Endometrial microvascular endothelial cells (primary cell): ENCODE measurements around the gene TNNT1. TPM values are rescaled to one million over a fixed set of nuclear protein-coding genes. Genes with fewer than 3 reads are reported as not detected.
"Not testable (repeated sequence)": the region's sequence is repeated elsewhere in the genome, so short reads cannot be mapped to it uniquely, and the experiment has no call there.

Experiments
- in situ Hi-C: cut with HindIII; loops from 2 replicates; pipeline ENCODE4 v1.10.0; 2017; ENCODE audit warnings: low sequenced_read_pairs, low pct_unique_long_range_greater_than_20kb; ENCODE audit errors: inconsistent ontology term
- total RNA-seq: library from RNA; depleted of rRNA; stranded (reverse); fragments of >200 nt; gene quantifications from one replicate; pipeline ENCODE4 v1.2.3, GENCODE V29; 2015; ENCODE audit errors: inconsistent ontology term

The TNNT1 gene
- total RNA-seq, 1 donor from 2014 or later, result not detected

DNA sequence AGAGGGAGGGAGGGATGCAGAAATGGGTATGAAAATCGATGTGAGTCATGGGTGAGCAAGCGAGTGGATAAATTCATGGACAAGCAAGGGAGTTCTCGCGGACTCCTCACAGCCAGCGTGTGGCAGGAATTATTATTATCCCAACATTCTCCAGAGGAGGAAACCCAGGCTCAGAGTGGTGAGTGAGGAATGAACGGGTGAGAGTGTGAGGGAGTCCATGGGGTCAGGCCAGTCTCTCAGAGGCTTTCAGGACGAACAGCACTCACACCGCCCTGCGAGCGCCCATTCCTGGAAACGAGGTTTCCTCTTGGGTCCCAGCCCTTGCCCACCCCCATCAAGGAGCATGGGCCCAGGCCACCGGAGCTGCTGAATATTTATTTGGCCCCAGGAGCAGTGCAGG, 23.7 kb upstream of the TNNT1 start:
- in situ Hi-C loops, result loop anchor here (10.0 kb wide), 1 partner anchor 122 kb away; no protein-coding TSS in a partner anchor

DNA sequence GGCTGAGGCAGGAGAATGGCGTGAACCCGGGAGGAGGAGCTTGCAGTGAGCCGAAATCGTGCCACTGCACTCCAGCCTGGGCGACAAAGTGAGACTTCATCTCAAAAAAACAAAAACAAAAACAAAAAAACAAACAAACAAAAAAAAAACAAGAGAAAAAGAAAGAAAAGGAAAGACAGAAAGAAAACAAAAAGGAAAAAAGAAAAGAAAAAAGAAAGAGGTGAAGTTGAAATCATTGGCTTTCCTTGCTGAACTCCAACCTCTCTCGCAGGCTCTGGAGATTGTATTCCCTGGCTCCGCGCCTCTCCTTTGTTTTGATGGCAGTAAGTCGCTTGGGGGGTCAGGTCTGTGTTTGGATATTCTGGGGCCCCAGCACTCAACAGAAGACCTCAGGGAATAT, 23.3 kb upstream of the TNNT1 start:
- in situ Hi-C loops, result loop anchor here (10.0 kb wide), 1 partner anchor 122 kb away; no protein-coding TSS in a partner anchor

DNA sequence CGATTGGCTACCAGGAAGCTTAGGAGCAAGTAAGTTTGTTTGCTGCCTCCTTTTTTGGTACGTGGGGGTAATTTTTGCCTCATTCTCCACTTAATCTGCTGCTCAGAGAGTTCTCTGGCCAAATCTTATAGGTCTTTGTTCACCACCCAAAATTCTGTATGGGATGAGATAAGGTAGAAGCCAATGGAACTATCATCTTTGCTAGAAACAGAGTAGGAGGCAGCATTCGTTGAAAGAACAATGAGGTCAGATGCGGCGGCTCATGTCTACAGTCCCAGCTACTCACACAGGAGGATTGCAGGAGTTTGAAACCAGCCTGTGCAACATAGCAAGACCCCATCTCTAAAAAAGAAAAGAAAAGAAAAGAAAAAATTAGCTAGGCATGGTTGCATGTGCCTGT, 22.4 kb upstream of the TNNT1 start:
- in situ Hi-C loops, result loop anchor here (10.0 kb wide), 1 partner anchor 123 kb away; no protein-coding TSS in a partner anchor

DNA sequence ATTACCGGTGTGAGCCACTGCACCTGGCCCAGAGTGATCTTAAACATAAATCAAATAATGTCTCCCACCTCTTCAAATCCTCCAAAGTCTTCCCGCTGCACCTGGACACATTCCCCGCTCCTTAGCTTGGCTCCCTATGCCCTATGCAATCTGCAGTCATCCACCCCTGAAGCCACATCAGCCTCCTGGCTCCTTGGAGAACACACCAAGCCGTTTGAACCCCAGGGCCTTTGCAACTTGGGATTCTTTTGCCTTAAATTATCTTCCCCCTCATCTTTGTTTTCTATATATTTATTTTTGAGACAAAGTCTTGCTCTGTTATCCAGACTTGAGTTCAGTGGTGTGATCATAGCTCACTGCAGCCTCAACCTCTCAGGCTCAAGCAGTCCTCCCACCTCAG, 20.1 kb upstream of the TNNT1 start:
- in situ Hi-C loops, result no loop called here

DNA sequence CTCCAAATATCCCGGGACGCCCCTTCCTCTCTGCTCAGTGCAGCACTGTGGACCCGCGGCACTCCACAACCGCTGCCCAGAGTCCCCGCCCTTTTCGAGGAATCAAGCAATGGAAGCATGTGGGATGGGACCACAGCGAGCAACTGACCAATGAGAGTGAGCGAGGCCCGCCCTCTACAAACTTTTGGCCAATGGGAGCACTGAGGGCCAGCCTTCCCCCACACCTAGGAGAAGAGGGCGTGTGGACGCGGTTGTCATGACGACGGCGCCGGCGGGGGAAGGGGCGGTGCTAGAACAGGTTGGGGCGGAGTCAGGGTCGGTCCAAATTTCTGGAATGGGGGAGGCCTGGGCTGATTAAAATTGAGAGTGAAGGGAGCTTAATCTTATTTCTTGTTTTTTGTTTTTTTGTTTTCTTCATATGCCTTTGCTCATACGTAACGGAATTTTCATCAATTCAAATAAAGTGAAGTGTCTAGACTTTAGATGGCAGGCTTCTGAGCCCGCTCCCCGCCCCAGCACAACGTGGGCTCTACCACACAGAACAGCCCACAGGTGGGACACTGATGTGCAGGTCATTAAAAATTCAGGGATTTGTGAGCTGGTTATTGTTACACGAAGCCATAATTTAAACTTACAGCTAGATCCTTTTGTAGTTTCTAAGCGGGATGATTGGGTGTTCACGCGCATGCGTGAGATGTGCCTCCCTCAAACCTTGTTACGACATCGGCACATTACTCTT, 17.7 kb upstream of the TNNT1 start, which contains the start of gene DNAAF3:
Gene DNAAF3 (minus strand): TSS at position 84 of the 739 bp plus-strand sequence. CDS start 200 bp downstream, outside the sequence.
- in situ Hi-C loops, result no loop called here

DNA sequence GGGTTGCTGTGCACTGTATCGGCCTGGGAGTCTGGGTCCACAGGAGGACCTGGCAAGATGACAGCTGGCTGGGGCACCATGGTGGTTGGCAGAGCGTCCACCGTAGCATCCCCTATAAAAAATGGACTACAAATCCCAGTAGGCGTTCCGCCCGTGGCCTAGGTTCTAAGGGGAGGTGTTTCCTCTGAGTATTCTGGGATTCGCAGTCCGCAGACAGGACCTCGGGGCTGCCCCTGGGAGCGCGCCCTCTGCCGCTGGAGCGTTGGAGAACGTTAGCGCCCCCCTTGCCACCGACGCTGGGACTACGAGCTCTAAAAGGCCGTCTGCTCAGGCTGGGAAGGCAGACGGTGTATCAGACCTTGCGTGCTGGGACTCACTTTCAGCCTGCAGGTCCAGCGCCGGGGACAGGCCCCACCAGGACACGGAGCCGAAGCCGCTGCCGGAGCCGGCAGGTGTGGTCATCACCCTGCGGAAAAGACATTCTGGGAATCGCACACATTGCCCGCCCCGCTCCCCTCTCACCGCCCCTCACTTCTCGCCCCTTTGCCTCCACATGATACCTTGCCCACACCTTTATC, 17.0 kb upstream of the TNNT1 start:
- in situ Hi-C loops, result no loop called here

DNA sequence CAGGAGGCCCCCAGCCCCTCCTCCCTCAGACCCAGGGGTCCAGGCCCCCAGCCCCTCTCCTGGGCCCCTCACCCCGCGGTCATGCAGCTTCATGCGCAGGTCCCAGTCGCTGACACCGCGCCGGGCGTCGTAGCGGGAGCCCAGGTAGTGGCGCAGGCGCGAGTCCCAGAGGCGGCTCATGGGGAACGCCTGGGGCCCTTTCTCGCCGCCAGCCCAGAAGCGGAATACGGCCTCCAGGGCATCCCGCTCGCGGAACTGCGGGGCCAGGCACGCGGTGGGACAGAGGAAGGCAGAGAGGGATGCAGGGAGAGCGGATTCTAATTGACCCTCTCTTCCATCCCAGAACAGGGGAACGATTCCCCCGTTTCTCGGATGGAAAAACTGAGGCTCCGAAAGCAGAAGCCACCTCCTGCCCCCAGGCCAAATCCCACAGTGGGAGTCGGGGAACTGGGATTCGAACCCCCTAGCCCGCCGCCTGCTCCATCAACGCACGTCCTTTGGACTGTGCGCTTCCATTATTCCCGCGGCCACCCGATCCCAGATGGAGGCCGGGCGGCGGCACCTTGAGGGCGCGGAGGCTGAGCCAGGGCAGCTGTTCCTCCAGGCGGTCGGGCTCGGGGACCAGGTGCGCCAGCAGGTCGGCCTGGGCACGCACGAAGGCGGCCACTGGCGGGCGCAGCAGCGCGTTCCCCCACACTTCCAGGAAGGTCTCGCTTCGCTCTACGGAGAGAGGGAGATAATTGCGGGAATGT, 12.7 kb upstream of the TNNT1 start:
- in situ Hi-C loops, result no loop called here

DNA sequence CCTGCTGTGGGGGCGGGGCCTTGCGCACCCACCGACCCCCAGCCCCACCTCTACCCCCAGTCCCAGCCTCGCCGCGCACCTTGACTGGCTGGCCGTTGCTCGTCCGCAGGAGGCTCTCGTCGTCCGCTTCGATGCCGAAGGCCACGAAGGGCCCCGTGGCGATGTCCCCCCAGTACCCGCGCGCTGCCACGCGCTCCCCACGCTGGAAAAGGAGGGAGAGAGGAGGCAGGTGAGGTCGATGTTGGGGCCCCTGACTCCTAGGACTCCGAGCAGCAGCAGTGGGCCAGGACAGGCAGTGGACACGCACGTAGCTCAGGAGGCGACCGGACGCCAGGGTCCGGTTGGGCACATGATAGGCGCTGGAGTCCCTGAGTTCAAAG, 12.0 kb upstream of the TNNT1 start:
- in situ Hi-C loops, result no loop called here

DNA sequence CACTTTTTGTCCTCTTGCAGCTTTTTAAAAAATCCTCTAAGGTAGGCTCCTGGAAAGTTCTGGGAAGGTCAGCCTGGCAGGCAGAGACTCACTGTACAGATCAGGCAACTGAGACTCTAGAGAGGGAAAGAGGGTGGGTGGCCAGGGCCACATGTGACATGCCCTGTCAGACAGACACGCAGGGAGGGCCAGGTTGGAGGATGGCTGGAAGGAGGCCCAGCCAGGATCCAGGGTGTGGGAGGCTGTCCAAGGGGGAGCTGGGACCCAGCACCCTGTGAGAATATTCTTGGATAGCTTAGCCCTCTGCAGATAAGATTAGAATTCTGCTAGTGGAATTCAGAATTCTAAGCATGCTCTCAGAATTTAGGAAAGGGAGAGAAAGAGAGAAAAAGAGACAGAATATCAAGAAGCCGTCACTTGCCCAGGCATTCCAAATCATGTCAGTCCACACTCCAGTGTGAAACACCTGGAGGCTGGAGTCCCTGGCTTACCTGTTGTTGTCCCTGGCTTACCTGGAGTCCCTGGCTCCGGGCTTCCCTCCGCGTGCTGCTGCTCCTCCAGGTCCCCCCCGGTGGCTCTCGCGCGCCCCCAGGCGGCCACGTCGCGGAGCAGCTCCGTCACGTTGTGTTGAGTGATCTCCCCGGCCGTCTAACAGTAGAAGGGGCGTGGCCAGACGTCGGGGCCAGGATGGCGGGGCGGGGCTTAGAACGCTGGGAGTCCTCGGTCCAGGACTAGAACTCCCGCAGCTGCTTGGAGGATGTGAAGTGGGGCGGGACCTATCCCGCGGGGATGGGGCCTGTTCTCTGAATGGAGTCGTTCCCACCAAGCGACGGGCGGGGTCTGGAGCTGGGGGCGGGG, 11.4 kb upstream of the TNNT1 start:
- in situ Hi-C loops, result no loop called here

DNA sequence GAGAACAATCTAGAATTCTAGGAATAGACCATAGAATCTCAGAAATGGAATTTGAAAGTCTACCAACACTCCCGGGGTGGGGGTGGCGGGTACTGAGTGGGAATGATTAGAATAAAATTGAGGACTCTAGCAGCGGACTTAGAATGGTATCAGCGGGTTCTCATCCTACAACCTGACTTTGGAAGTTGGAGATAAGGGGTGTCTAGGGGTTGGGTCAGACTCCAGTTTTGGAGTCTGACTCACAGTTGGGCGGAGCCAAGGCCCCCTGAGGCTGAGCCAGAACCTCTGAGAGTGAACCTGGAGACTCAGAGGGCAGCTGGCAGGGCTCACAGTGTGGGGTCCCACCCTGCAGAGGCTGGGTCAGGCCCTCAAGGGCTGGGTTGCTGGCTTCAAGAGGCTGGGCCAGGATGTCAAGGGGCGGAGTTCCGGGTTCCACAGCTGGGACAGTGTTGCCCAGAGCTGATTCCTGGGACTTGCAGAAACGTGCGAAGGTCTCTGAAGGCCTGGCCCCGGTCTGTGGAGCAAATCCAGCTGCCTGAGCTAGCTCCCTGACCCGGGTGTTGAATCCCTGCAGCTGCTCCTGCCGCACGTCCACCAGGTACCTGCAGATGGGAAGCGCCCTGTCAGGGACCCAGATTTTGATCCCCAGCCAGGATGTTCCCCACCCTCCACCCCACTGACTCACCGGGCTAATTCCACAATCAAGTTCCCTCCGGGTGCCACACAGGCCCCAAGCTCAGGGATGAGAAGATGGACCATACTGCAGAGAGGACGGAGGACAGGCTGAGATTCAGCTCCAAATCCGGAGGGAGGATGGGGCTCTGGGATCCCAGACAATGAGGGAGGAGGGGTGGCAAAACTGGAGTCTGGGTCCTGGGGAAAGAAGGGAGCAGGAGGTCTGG, 10.1 kb upstream of the TNNT1 start:
- in situ Hi-C loops, result no loop called here

DNA sequence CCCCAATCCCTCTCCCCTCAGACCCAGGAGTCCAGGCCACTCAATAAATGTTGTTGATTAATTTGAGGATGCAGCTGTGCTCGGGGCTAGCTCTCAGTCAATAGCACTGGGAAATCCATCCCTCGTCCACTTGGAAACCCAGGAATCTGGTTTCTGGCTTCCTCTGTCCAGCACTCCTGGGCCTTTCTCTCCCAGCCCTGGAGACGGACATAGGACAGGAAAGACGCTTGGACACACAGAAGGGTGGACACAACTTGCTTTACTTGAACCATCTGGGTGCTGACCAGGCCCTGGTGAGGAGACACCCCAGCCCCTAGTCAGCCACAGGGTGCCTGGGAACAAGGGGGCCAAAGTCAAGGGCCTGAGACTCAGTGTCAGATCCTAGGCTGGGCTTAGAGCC, 9.4 kb upstream of the TNNT1 start:
- in situ Hi-C loops, result no loop called here

DNA sequence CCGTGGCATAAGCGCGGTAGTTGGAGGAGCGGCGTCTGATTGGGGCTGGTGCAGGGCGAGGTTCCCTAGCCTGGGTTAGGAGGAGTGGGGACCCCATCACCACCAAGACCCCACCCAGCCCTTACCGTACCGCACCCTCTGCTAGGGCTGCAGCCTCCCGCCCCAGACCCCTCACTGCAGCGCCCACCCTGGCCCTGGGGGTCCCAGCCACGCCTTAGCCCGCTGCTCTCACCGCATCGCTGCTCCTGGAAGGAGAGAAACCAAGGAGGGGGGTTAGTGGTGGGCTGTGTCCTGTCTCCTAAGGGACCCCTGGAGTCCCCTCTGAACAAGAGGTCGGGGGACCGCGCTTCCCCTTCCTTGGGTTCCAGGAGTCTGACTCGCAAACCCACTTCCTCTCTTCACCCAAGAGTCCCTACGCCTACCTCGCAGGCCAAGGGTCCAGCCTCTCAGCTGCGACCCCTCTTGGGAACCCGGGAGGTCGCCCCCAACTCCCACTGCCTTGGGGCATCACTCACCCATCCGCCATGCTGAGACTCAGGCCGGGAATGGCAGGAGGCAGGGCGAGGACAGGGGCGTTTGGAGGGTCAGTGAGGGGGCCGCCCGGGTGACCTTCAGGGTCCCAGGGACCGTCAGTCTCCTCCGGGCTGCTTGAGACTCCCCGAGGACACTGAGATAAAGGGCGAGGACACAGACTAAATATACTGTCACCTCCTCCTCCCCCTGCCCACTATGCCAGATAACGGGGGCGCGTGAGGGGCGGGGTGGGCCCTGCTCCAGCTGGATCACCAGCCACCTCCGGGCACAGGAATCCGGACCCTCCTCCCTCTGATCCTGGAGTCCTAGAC, 8.3 kb upstream of the TNNT1 start, which contains the start of gene TNNI3:
Gene TNNI3 (minus strand): TSS at position 669 of the 845 bp plus-strand sequence. CDS start 143 bp downstream, at position 526.
- in situ Hi-C loops, result no loop called here

DNA sequence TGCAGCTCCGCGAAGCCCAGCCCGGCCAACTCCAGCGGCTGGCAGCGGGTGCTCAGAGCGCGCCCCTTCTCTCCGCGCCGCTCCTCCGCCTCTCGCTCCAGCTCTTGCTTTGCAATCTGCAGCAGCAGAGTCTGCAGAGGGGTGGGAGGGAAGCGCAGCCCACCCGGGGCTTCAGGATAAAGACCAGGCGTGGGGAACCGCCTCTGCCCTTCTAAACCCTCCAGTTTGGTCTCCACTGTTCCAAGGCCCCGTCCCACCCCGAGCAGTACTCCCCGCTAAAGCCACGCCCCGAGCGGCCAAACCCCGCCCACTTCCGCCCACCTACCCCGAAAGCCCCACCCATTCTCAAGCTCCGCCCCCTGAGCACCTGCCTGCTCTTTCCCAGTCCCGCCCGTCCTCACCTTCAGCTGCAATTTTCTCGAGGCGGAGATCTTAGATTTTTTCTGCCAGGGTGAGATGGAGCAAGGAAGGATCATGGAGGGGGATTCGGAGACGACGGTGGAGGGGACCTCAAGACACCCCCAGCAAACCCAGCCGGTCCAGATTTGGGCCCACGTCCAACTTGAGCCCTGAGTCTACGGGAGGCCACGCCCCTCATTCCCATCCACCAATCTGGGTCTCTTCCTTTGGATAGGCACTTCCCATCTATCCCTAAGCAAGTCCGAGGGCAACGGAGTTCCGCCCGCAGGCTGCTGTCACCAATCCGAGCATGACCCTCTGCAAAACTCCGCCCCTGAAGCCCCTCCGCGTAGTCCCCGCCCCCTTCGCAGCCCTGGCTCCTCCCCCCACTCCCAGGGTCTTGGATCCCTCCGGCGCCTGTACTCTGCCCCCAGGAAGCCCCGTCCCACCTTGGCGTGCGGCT, 7.4 kb upstream of the TNNT1 start:
- in situ Hi-C loops, result no loop called here

DNA sequence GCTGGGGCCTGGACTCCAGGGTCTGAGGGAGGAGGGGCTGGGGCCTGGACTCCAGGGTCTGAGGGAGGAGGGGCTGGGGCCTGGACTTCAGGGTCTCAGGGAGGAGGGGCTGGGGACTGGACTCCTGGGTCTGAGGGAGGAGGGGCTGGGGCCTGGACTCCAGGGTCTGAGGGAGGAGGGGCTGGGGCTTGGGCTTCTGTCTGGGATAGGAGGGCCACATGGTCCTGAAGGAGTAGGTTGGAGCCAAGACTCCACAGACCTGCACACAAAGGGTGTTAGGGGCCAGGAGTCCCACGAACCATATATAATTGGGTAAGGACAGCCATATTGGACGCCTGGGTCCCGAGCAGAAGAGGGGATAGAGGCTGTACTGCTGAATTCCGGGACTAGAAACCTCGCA, 6.8 kb upstream of the TNNT1 start:
- in situ Hi-C loops, result not testable (repeated sequence)

DNA sequence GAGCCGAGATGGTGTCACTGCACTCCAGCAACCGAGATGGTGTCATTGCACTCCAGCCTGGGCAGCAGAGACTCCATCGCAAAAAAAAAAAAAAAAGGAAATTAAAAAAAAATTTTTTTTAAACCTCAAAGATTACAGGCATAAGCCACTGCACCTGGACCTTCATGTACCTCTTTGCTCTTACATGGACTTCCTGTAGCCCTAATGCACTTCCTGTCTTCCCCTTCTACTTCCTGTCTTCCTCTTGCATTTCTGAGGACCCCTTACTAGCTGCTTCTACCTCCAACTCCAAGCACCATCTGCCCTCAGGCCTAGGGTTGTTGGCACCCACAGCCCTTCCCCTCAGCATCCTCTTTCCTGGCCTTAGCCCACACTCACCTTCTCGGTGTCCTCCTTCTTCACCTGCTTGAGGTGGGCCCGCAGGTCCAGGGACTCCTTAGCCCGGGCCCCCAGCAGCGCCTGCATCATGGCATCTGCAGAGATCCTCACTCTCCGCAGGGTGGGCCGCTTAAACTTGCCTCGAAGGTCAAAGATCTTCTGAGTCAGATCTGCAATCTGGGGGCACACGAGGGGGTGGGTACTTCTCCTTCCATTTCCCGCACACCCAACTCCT, 4.8 kb upstream of the TNNT1 start:
- in situ Hi-C loops, result no loop called here

DNA sequence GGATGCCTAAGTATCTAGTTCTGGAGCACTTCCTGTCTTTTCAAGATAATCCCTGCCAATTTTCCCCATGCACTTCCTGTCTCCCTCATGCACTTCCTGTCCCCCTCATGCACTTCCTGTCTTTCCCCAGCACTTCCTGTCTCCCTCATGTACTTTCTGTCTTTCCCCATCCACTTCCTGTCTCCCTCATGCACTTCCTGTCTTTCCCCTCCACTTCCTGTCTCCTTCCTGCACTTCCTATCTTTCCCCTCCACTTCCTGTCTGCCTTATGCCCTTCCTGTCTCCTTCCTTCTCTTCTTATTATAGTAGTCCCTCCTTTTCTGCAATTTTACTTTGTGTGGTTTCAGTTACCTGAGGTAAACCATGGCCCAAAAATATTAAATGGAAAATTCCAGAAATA, 3.0 kb upstream of the TNNT1 start:
- in situ Hi-C loops, result no loop called here
